Fibroblast of gingiva (primary cell): ENCODE measurements around the gene FRAS1.
A peak's percentile ranks its signal among the peaks of the same experiment; 100 is the strongest.
"Not testable (repeated sequence)": the region's sequence is repeated elsewhere in the genome, so short reads cannot be mapped to it uniquely, and the experiment has no call there.

ENCODE experiments used
- DNase-seq: peaks from one replicate; pipeline ENCODE4 v3.0.0-alpha.2; 2011; ENCODE audit warnings: low read depth

FRAS1 gene

GRCh38 chr4:78058591-78059523, 1.7 kb downstream of the FRAS1 start:
- peak; percentile 22 for DNase-seq

- DNase-seq, result peak; percentile 71
Observed at GRCh38 chr4:78059524-78059889, 2.4 kb downstream of the FRAS1 start.

- DNase-seq, result no peak
Observed at GRCh38 chr4:78059938-78060337, 2.8 kb downstream of the FRAS1 start.

- DNase-seq, result no peak
Observed at GRCh38 chr4:78061939-78062570, 4.9 kb downstream of the FRAS1 start.

- DNase-seq, result no peak
Observed at GRCh38 chr4:78065508-78066192, 8.5 kb downstream of the FRAS1 start.

GRCh38 chr4:78068481-78068880, 11.4 kb downstream of the FRAS1 start:
- DNase-seq, result no peak

GRCh38 chr4:78069319-78069718, 12.2 kb downstream of the FRAS1 start:
- DNase-seq, result no peak

GRCh38 chr4:78069859-78070258, 12.7 kb downstream of the FRAS1 start:
- DNase-seq, result no peak

GRCh38 chr4:78070731-78071282, 13.7 kb downstream of the FRAS1 start:
- DNase-seq, result no peak

- DNase-seq, result no peak
Observed at GRCh38 chr4:78074759-78075158, 17.6 kb downstream of the FRAS1 start.

GRCh38 chr4:78075986-78076385, 18.9 kb downstream of the FRAS1 start:
- DNase-seq, result no peak

GRCh38 chr4:78078101-78078500, 21.0 kb downstream of the FRAS1 start:
- DNase-seq, result no peak

GRCh38 chr4:78079726-78080430, 22.8 kb downstream of the FRAS1 start:
- DNase-seq, result no peak

- no peak for DNase-seq
Observed at GRCh38 chr4:78081541-78081940, 24.4 kb downstream of the FRAS1 start.

- no peak for DNase-seq
Observed at GRCh38 chr4:78083035-78083434, 25.9 kb downstream of the FRAS1 start.

GRCh38 chr4:78091534-78091933, 34.4 kb downstream of the FRAS1 start:
- DNase-seq, result no peak

- DNase-seq, result not testable (repeated sequence)
Observed at GRCh38 chr4:78092350-78092749, 35.2 kb downstream of the FRAS1 start.

- no peak for DNase-seq
Observed at GRCh38 chr4:78092850-78093249, 35.7 kb downstream of the FRAS1 start.

GRCh38 chr4:78095081-78095480, 38.0 kb downstream of the FRAS1 start:
- no peak for DNase-seq

- DNase-seq, result no peak
Observed at GRCh38 chr4:78099058-78099457, 41.9 kb downstream of the FRAS1 start.

- no peak for DNase-seq
Observed at GRCh38 chr4:78100060-78100459, 42.9 kb downstream of the FRAS1 start.

GRCh38 chr4:78119698-78120097, 62.6 kb downstream of the FRAS1 start:
- peak; percentile 17 for DNase-seq
